Stimulated activated CD4-positive, alpha-beta T cell treated with anti-CD3 and anti-CD28 coated beads, Interleukin-2, amount 100 ng/mL, for 4 hours (primary cell): ENCODE measurements around the gene MACF1.
"Not testable (repeated sequence)": the region's sequence is repeated elsewhere in the genome, so short reads cannot be mapped to it uniquely, and the experiment has no call there.

Source experiments
- DNase-seq: peaks from one replicate; pipeline ENCODE4 v3.0.0-alpha.2; 2020; ENCODE audit warnings: low read depth

Gene MACF1

DNA sequence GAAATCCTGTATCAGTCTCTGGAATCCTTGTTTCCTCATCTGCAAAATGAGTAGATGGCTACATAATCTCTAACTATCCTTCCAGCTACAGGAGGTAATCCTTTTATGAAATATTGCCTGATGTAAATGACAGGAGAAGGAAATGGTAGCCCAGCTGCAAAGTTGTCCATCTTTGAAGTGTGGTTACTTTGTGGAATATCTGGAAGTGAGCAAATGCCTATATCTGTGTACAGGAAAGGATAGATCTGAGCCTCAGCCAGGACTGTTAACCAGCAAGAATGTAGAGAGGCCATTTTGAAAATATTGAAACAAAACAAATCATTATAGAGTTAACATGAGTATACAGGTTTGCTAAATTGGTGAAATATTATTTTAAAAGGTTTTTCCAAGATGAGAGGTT lies 212.1 kb downstream of the MACF1 start:
- DNase-seq, result no peak

DNA sequence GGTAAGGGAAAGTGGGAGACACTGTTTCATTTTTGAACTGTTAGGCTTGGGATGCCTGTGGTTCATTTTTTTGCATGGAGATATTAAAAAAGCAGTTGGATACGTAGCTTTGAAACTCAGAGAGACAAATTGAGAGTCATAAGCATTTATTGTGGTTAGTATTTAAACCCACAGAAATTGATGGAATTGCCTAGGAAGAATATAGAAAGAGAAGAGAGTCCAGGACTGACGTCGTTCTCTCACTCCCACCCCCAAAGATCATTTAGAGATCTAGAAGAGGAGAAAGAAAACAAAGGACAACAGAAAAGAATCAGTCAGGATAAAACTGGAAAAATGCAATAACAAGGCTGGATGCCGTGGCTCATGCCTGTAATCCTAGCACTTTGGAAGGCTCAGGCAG lies 213.7 kb downstream of the MACF1 start:
- no peak for DNase-seq

DNA sequence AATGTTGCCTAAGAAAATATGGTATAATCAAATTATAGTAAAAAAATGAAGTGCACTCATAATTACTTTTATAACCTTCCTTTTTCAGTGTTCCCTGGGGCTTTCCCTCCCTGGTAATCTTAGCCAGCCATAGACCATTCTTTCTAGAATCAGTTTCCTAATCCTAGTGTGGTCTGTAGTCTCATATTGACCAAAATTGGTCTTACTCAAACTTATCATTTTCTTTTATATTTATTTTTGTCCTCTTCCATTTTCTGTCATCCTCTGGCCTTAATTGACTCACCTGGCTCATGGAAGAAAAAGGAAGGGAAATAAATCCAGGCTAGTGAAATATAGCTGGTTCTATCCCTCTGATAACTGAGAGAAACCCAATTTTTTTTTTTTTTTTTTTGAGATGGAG lies 216.0 kb downstream of the MACF1 start:
- DNase-seq, result no peak

DNA sequence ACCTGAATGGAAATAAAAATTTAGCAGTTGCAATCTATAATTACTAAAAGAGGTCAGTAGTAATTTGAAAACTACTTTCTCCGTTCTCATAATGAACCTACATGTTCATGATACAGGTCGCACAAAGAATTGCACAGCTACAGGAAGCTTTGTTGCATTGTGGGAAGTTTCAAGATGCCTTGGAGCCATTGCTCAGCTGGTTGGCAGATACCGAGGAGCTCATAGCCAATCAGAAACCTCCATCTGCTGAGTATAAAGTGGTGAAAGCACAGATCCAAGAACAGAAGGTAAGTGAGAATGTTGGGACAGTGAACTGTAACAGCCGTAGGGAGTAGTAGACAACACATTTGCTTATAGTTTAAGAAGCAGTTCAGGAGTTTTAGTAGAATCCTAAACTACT lies 218.1 kb downstream of the MACF1 start:
- DNase-seq, result no peak

DNA sequence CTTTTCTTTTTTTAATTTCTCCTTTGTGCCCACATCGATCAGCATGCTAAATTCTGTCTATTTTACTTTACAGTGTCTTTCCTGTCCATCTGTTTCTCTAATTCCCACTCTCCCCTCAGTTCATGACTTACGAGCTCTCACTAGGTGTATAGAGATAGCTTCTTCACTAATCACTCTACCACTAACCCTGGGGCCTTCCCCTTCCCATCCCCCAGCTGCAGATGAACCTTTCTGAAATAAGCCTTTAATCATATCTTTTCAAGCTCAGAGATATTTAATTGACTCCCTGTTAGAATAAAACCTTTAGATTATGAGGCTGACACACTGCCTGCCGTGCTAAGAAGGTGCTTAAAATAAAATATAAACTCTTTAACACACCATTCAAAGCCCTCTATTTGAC lies 220.7 kb downstream of the MACF1 start:
- DNase-seq, result no peak

DNA sequence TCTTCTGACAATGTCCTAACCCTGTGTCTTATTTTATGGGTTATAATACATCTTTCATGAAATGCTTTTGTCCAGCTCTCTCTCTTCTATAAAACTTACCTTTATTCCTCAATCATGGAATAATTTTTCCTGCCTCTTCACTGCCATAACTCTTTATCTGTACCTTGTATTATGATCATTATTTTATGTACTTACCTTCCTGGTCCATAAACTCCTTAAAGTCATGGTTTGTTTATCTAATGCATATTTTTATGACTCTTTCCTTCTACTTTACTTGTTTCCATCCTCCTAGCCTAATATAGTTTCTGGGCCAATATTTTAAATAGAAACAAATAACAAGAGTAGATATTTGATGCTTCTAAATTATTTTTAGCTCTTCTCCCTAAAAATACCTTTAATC lies 221.1 kb downstream of the MACF1 start:
- no peak for DNase-seq

DNA sequence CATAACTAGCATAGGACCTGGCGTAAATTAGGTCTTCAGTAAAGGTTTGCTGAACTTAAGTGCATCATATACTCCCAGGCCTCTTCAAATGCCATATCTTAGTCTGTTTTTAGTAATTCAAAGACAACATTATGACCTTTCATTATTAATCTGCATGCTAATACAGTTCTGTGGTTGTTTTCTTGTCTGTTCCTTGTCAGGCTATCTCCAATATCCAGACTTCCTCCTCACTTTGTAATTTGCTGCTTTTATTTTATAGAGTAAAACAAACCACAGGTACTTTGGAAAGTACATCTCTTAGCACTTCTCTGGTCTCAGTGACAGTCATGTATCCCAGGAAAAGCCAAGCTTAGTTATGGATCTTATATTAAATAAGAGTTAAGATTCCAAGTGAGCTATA lies 221.9 kb downstream of the MACF1 start:
- DNase-seq, result no peak

DNA sequence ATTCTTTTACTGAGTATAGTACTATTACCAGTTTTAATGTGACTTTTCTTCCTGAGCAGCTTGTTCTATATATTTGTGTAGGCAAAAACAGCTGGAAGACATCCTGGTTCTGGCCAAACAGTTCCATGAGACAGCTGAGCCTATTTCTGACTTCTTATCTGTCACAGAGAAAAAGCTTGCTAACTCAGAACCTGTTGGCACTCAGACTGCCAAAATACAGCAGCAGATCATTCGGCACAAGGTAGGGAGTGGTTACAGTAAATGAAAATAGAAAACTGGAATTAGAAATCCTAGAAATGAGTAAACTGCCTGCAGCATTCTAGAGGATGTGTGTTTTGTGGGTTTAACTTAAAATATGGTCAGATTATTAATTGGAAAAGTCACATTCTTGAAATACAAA lies 222.9 kb downstream of the MACF1 start:
- no peak for DNase-seq

DNA sequence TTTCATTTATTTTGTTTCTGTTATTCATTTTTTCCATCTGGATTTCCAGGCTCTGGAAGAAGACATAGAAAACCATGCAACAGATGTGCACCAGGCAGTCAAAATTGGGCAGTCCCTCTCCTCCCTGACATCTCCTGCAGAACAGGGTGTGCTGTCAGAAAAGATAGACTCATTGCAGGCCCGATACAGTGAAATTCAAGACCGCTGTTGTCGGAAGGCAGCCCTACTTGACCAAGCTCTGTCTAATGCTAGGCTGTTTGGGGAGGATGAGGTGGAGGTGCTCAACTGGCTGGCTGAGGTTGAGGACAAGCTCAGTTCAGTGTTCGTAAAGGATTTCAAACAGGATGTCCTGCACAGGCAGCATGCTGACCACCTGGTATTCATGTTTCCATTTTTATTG lies 223.4 kb downstream of the MACF1 start:
- no peak for DNase-seq

DNA sequence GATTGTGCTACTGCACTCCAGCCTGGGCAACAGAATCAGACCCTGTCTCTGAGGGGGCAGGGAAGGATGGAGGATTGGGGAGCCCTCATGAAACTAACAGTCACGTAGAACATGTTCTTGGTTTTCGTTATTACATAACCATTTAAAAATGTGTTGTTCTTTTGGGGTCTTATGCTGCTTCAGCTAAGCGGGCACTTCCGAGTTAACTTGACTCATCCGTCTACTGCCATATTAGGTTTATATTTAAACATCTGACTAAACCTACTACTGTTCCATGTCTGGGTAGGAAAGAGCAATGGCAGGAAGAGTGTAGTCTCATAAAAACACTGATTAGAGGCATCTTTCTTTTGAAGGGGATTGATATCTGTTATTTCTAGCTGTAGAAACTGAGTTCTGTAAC lies 227.4 kb downstream of the MACF1 start:
- no peak for DNase-seq

DNA sequence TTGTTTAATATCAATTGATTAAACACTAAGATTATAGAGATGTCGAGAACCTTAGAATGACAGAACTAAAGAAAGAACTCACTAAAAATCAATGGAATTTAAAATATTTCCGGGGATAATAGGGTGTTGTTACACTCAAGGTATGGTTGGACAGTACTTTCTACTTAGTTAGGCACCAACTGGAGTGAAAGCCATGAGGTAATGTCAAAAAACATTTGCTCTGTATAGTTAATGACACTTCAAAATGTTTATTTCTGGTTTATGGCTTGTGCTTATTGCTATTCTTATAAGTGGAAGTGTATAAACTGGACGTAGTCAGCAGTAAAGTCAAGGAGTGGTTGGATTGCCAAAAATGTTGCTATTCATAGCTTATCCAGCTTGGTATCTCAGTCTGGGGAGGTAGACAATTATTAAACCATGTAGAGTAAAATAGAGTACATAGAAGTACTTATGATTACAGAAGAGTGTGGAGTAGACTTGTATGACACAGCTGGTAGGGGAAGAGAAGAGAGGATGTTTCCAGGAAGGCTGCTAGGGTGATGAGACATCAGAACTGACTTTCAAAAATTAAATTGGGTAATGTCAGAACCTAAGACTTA lies 230.4 kb downstream of the MACF1 start:
- no peak for DNase-seq

DNA sequence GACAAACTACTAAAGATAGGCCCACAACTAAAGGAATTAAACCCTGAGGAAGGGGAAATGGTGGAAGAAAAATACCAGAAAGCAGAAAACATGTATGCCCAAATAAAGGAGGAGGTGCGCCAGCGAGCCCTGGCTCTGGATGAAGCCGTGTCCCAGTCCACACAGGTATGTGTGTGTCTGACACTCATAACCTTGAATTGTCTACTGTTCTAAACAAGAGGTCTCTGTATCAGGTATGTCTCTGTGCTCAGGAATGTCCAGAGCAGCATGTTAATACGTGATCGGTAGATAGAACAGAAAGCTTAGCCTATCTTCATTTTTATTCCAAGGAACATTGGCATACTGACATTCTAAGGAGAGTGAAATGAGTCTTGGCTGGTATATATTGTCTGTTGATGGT lies 231.1 kb downstream of the MACF1 start:
- no peak for DNase-seq

DNA sequence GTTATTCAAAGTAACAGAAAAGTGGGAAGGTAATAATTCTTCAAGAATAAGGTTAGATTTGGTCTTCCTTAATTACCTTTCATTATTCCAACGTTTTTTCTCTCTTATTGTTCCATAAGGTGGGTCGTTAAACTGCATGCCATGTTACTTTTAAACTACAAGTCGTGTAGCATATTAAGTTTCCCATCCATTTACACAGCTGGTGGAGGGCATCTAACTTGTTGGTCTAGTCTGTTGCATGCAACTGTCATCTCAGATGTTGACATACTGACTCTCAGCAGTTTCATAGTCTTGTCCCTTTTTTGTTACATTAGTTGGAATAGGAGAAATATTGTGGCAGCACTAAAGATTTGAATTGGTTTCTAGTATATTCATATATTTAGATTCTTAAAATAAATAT lies 232.3 kb downstream of the MACF1 start:
- no peak for DNase-seq

DNA sequence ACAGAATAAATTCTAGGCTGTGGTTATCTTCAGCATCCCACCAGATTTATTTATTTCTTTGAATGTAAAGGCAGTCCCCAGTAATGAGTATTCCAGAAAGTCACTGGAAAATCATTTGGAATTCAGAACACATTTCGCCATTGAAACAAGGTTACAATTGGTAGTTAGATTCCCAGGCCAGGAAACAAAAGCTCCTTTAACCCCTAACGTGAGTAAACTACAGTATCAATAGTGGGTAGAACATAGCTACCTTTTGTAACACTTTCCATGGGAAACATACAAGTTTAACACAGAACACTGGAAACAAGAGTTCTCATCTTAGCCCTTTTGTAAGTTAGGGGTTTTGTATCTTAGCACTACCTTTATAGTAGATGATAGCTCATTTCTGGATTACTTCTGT lies 233.5 kb downstream of the MACF1 start:
- DNase-seq, result no peak

DNA sequence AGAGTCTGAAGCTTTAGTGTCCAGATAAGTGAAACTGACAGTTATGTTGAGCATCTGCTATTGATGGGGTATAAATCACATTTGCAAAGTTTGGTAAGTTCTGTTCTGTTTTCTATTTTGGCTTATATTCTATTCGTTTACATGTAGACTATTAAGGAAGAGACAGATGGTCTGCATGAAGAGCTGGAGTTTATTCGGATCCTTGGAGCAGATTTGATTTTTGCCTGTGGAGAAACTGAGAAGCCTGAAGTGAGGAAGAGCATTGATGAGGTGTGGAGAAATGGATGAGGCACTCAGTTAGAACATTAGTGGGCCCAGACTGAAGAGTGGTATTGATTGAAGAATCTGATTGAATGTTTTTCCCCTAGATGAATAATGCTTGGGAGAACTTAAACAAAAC lies 236.4 kb downstream of the MACF1 start:
- DNase-seq, result no peak

DNA sequence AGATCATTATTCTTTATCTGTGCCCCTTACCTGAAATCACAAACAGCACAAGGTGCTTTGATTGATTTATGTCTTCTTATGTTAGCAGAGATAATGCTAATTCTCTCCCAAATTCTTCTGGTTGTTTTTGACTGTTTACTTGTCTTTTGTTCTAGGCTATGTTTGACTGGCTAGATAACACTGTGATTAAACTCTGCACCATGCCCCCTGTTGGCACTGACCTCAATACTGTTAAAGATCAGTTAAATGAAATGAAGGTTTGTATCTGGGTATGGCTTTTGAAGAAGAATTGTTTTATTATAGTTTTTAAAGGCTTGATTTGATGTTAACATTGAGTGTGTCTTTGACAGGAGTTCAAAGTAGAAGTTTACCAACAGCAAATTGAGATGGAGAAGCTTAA lies 237.3 kb downstream of the MACF1 start:
- no peak for DNase-seq

DNA sequence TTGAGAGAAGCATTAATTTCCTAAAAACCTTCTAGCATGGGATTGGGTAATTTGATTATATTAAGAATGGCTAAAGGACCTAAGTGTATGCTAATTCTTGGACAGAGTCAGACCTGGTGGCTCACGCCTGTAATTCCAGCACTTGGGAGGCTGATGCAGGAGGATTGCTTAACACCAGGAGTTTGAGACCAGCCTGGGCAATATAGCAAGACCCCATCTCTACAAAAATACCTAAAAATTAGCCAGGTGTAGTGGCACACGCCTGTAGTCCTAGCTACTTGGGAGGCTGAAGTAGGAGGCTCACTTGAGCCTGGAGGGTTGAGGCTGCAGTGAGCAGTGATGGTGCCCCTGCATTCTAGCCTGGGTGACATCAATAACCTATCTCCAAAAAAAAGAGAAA lies 241.1 kb downstream of the MACF1 start:
- DNase-seq, result no peak

DNA sequence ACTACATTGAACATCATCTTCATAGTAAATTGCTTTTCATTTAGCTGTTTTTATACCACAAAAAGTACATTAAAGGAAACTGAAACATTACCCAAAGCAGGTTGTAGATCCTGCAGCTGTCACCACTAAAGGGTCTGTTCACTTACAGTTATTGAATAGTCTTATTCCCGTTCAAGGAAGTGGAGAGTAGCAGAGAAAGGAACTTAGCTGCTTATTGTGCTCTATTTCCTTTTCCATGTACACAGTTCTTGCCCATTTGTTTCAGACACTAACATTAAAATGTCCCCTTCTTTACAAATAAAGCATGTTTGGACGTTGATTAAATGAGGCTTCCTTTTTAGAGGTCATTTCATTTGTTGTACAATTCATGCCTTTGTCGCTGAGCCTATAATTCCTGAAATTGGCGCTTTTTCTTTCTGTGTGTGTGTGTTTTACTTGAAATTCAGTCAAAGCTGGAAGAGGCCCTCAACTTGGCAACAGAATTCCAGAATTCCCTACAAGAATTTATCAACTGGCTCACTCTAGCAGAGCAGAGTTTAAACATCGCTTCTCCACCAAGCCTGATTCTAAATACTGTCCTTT lies 242.6 kb downstream of the MACF1 start:
- no peak for DNase-seq

DNA sequence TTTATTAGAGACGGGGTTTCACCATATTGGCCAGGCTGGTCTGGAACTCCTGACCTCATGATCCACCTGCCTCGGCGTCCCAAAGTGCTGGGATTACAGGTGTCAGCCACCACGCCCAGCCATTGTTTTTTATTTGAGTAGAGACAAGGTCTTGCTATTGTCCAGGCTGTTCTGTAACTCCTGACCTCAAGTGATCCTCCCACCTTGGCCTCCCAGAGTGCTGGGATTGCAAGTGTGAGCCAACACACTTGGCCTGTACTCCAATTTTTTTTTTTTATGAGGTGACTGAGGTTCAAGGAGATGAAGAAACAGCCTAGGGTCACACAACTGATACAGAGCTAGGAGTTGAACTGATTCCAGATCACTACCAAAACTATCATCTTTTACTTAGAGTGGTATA lies 245.5 kb downstream of the MACF1 start:
- DNase-seq, result not testable (repeated sequence)

DNA sequence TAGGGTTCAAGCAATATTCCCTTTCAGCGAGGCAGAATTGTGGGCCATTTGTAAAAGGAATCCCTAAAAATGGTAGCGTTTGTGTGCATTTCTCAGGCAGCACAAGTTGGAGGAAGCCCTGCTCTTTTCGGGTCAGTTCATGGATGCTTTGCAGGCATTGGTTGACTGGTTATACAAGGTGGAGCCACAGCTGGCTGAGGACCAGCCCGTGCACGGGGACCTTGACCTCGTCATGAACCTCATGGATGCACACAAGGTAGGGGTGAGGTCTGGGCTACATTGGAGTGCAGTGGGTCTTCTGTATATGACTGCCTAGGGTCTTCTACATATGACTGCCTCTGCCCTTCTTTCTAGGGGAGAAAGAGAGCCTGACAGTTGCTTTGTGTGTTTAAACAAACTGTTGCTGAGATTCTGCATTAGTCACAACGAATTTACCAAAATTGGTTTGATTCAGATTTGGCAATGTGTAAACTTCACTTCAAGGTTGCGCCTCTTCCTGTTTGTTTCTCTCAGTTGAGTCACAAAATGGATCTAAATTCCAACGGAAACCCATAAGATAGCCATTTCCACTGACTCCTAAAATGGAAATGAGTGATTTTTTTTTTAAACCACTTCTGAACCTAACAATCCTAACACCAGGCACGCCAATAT lies 246.6 kb downstream of the MACF1 start:
- DNase-seq, result no peak

DNA sequence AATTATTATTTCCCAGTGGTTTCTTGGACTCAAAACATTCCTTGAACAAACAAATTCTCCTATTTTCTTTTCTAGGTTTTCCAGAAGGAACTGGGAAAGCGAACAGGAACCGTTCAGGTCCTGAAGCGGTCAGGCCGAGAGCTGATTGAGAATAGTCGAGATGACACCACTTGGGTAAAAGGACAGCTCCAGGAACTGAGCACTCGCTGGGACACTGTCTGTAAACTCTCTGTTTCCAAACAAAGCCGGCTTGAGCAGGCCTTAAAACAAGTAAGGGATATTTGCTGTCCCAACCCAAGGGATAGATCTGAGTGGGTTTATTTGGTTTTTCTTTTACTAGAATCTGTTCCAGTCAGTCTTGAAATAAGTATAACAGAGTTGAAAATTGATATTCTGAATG lies 247.6 kb downstream of the MACF1 start:
- no peak for DNase-seq

DNA sequence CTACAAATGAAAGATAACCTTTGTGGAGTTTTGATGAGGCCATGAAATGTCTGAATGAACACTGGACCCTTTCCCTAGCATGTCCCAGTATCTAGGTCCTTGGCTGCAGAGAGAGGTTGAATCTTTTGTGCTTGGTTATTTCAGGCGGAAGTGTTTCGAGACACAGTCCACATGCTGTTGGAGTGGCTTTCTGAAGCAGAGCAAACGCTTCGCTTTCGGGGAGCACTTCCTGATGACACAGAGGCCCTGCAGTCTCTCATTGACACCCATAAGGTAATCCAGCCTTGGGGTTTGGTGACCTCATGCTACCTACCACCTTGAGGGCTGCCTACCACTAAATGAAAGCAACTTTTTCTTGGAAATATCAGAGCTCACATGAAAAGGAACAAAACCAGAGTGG lies 248.0 kb downstream of the MACF1 start:
- DNase-seq, result no peak

DNA sequence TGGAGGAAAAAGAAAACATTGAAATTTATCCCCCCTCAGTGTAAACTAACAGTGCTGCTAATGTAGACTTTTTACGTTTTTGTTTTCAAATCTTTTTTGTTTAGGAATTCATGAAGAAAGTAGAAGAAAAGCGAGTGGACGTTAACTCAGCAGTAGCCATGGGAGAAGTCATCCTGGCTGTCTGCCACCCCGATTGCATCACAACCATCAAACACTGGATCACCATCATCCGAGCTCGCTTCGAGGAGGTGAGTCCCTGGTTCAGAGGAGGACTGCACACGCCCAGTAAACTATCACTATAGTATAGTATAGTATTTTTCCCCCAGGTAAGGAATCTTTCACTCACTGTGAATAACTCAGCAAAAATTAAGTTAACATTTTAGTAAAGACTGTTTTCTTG lies 249.1 kb downstream of the MACF1 start:
- DNase-seq, result no peak

DNA sequence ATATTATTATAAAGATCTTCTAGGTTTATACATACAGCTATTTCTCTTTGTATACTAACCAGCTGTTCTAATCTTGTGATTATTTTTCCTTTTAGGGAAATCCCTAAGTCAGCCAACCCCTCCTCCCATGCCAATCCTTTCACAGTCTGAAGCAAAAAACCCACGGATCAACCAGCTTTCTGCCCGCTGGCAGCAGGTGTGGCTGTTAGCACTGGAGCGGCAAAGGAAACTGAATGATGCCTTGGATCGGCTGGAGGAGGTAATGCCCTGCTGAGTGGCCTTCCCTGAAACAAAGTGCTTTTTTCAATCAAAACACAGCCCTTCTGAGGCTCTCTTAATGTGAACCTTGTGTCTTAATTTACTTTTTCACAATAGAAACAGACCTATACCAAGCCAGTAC lies 254.5 kb downstream of the MACF1 start:
- DNase-seq, result no peak
